ENCODE results near the gene SNX15.
"Not testable (repeated sequence)": the region's sequence is repeated elsewhere in the genome, so short reads cannot be mapped to it uniquely, and the experiment has no call there.

GRCh38 chr11:65003968-65004367, 23.3 kb upstream of the SNX15 start:
- TF ChIP-seq ZNF274 (IDR thresholded peaks at IDR 0.05; ENCODE audit: low read depth, low read length); YY1 (IDR thresholded peaks at IDR 0.05; ENCODE audit: insufficient read depth, insufficient read length); SUZ12 (IDR thresholded peaks at IDR 0.05; ENCODE audit: extremely low read depth, insufficient read depth, insufficient read length): not testable (repeated sequence)
